KOPT-K1 (cell line): Measurements from ENCODE around the gene LRIG1.

Experiments used
- H3K27ac ChIP-seq: fragments of 200-600 bp; sonication (generic); 2 replicates; pipeline ENCODE4 v1.5.1; 2016; ENCODE audit warnings: antibody characterized with exemption, mild to moderate bottlenecking, low read depth, low read length; ENCODE audit not compliant: poor library complexity, severe bottlenecking
- H3K36me3 ChIP-seq: fragments of 200-600 bp; sonication (generic); 2 replicates; pipeline ENCODE4 v1.5.1; 2017; ENCODE audit warnings: antibody characterized with exemption, mild to moderate bottlenecking, low read length, moderate library complexity; ENCODE audit not compliant: insufficient read depth
- H3K9me3 ChIP-seq: fragments of 200-600 bp; sonication (generic); 2 replicates; pipeline ENCODE4 v1.5.1; 2017; ENCODE audit warnings: antibody characterized with exemption, low read length, mild to moderate bottlenecking; ENCODE audit not compliant: insufficient read depth, poor library complexity, severe bottlenecking

Gene LRIG1

DNA sequence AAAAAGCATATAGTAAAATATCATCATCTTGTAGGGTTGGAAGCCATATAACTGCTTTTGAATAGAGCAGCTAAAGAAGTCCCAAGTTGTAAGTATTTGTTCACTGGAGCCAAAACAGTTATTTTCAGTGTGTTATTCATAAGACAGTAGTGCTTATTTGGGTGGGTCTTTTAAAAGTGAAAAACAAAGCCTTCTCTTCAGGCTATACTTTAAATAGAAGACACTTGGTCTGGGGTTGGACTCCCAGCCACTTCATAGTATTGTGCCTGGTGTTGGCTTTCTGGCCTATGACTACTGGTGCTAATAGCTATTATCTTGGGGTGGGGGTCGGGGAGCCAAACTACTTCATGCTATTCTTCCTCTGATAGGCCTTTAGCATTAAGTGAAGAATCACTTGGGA lies 144.8 kb downstream of the LRIG1 start:
- Histone ChIP-seq H3K9me3 (no peaks in the 10 kb centered on the region), H3K27ac (no peak overlapping the region), H3K36me3 (no peaks in the 10 kb centered on the region)

DNA sequence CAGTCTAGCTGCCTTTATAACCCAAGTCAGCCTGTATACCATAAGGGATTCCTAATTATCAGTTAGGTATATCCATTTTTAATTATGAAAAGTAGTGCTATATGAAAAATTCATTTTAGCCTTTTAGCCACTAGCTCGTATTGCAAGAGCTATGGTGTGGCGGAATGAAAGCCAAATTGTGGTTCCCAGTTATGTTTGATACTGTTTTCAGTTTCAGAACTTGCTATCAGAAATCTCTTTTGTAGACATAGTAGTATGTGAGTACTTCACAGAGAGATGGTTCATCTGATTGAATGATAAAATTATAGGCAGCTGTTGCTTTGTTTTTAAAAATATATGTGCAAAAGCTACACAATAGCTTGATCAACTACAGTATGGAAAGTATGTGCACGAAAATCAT lies 145.4 kb downstream of the LRIG1 start:
- no peaks in the 10 kb centered on the region for H3K9me3 ChIP-seq
- no peak overlapping the region for H3K27ac ChIP-seq
- no peaks in the 10 kb centered on the region for H3K36me3 ChIP-seq

DNA sequence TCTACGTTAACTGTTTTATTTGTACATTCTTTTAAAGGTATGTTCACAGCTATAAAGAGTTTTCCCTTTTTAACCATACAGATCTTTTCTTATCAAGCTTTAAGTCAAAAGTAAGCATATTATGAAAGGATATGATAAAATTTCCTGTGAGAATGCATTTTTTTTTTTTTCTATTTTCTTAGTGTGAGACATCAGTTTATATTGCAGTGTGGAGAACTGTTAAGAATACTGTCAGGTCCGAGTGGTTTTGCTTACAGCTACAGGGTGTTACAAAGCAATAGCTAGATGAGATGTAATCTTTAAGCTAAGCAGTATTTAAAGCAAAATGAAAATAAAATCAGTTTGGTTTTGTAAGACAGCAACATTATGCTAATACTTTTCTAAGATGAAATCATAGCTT lies 146.8 kb downstream of the LRIG1 start:
- H3K9me3 ChIP-seq: no peaks in the 10 kb centered on the region
- H3K36me3 ChIP-seq: no peaks in the 10 kb centered on the region
- no peak overlapping the region for H3K27ac ChIP-seq

DNA sequence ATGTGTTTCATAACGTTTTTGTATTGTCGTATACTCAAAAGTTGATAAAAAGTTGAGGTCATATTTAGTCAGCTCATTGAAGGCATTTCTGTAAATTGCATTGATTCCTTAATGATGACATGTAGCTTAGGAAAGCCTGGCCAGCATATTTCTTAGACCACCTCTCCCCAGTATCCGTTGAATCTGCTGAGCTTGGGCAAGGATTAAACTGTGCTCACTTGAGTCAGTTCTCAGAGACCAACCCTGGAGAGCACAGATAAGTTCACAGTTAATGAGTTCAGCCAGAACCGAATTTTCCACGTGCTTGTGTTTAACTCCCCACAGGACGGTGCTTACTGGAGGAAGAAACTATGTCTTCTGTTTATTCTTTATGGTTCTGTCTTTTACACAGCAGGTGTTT lies 147.3 kb downstream of the LRIG1 start:
- no peaks in the 10 kb centered on the region for H3K36me3 ChIP-seq
- H3K27ac ChIP-seq: no peak overlapping the region
- no peaks in the 10 kb centered on the region for H3K9me3 ChIP-seq

DNA sequence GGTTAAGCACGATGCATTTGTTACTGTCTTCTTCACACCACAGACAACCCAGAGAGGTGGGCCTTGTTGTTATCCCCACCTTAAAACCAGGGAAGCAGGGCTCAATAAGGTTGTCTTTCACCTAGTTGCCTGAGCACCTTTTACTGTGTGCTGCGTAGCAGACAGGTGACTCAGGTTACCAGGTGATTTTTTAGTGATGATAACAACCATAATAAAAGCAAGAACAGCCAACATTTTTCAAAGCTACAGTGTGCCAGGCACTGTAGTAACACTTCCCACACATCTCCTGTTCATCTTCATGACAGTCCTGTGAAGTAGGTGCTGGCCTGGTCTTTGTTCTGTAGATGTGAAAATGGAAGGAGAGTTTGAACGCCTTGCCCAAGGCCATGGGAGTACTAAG lies 147.8 kb downstream of the LRIG1 start:
- Histone ChIP-seq H3K36me3 (0 out of 2 replicates have a peak, but pooled peaks cover 1% of the 10 kb centered on the region), H3K9me3 (no peaks in the 10 kb centered on the region), H3K27ac (no peak overlapping the region)

DNA sequence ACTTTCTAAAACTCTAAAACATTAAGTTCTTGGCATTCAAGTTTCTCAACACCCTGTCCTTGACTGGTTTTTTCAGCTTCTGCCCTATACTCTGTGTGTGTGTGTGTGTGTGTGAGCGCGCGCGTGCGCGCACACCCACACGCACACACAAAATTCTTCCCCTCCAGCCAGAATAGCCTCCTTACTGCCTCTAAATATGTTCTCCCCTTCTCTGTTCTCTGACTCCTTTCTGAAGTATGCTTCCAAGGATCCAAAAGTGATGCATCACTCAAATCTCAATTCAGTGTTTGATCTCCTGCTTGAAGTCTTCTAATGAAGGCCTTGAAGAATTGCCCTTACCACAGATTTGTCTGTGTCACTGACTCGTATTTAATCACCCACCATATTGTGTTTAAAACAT lies 150.2 kb downstream of the LRIG1 start:
- Histone ChIP-seq H3K27ac (no peak overlapping the region), H3K36me3 (peaks cover 5% of the 10 kb centered on the region; the same call in 1 of the 2 replicates), H3K9me3 (peaks cover 7% of the 10 kb centered on the region)

DNA sequence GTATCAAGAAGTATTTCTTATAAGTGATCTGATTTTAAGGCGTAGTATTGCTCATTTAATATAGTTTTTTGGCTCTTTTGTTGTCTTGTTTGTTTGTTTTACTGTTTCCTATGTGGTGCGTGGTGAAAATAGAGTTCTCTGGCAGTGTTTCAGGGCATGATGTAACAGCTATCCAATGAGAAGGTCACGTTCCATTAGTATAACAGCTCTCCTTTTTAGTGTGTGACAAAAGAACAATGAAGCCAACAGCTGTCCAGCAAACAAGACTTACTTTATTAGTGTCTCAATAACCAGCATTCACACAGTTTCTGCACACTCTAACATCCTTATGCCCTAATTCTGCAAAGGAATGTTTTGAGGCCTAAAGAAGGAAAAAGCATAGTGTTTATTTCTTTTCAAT lies 152.1 kb downstream of the LRIG1 start:
- H3K36me3 ChIP-seq: peaks cover 5% of the 10 kb centered on the region; the same call in 1 of the 2 replicates
- H3K9me3 ChIP-seq: peaks cover 7% of the 10 kb centered on the region
- no peak overlapping the region for H3K27ac ChIP-seq

DNA sequence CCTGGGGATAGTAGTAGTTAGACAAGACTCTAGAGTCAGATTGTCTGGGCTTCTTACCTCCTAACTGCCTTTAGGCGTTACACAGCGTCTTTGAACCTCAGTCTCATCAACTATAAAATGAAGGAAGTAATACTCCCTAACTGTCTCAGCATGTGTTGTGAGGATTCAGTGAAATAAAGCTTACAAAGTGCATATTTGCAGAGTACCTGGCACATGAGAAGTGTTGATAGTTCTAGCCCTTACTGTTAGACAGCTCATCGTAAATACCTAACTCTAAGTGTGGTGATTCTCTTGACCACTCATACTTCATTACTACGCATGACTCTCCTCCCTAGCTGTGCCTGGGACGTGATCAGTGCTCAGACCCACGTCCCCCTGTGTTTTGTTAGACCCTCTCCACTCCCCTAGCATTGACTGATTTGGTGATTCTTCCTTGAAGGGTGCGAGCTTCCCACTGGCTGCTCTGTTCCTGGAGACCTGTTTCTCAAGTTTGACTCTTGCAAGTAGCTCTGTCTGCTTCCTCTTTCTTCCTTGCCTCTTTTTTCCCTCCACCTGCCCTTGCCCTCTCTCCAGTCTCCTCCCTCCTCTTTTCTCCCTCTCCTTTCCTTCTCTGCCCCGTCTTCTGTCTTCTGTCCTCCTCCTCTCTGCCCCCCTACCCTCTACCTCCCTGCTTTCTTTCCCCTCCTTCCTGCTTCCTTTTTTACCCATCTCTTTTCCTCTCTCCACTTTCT lies 155.8 kb downstream of the LRIG1 start:
- peaks cover 7% of the 10 kb centered on the region for H3K9me3 ChIP-seq
- H3K36me3 ChIP-seq: peaks cover 5% of the 10 kb centered on the region; the same call in 1 of the 2 replicates
- H3K27ac ChIP-seq: no peak overlapping the region

DNA sequence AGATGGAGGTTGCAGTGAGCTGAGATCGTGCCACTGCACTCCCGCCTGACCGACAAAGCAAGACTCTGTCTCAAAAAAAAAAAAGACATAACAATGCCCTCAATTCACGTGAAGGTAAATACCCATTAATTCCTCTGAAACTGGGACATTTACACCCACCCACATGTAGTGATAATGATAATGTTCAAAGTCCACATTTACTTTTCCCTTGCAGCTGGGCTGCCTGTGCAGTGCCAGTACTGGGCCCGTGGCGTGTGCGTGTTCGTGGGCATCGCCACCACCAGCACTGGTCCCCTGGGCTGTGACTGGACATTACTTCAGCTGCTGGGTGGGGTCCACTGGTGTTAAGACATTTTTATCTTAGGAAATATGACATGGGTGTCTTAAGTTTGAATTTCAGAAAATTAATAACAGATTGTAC lies 156.4 kb downstream of the LRIG1 start:
- peaks cover 5% of the 10 kb centered on the region; the same call in 1 of the 2 replicates for H3K36me3 ChIP-seq
- peaks cover 7% of the 10 kb centered on the region for H3K9me3 ChIP-seq
- H3K27ac ChIP-seq: no peak overlapping the region

DNA sequence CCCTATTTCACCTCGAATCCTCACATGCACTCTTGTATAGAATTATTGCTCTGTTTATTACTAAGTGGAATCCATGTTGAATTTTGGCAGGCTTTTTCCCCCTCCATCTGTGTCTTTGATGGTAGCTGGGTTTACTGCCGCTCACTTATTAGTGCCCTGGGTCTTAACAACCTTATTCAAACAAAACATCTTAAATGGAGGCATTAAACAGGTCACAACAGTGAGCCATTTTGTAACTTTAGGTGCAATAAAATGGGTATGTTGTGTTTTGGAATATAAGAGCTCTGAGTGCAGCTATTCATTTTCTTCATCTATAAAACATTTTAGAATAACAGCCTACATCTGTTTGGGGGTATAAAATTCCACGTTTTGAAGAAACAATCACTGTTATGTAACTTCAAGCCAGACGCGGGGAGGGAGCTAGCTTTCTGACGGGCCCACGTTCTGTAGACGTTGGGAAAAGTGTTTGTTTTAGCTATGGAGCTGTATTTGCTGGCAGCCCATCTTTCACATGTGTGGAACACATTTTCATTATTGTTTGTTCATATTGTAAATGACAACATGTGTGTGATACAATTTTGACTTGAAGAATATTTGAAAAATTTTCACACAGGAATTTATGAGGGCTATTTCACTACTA lies 158.0 kb downstream of the LRIG1 start:
- no peak overlapping the region for H3K27ac ChIP-seq
- H3K36me3 ChIP-seq: peaks cover 2% of the 10 kb centered on the region; the same call in 1 of the 2 replicates
- peaks cover 7% of the 10 kb centered on the region for H3K9me3 ChIP-seq

DNA sequence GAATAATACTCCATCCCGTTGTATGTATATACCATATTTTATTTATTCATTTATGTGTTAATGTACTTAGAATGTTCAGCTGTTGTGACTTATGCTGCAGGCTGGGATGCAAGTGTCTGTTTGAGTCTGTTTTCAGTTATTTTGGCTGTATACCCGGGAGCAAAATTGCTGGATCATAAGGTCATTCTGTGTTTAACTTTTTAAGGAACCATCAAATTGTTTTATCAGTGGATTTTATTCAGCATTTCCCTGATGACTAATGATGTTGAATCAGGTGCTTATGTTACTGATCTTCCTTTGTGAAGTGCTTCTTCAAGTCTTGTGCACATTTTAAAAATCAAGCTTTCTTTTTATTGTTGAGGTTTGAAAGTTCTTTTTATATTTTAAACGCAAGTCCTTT lies 161.9 kb downstream of the LRIG1 start:
- Histone ChIP-seq H3K27ac (no peak overlapping the region), H3K36me3 (no peaks in the 10 kb centered on the region), H3K9me3 (no peaks in the 10 kb centered on the region)

DNA sequence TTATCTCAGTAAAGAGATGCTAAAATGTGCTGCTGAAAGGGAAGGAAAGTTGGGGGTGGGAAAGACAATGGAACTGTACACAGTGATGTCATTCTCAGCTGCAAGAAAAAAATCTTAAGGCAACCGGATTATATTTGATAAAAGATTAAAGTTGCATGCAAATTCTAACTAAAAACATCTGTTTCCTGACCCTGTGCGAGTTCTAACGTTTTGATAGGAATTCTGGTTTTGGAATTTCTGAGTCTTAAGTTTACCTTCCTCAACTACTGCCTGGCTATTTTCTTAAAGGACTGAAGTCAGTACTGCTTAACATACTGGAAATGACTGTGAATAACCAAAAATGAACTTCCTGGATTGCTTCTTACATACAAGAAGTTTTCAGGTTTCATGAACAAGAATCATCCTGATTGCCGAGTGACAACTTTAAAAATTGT lies 164.5 kb downstream of the LRIG1 start:
- H3K9me3 ChIP-seq: no peaks in the 10 kb centered on the region
- no peaks in the 10 kb centered on the region for H3K36me3 ChIP-seq
- no peak overlapping the region for H3K27ac ChIP-seq

DNA sequence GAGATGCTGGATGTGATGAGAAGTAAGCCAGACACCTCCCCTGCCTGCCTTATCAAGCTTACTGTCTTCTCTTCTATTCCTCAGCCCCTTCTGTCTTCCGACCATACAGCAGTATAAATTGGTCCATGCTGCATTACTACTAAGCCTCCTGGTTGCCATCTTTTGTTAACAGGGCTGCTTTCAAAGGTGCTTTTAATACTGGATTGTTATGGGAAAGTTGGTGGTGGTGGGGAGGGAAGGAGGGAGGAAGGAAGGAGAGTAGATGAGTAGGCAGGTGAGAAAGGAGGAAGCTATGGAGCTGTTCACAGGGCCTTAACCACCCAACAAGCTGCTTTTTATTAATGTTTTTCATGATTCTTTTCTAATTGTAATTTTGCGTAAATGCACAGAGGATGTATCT lies 165.2 kb downstream of the LRIG1 start:
- no peak overlapping the region for H3K27ac ChIP-seq

More for the DNA sequence above, 165.2 kb downstream of the LRIG1 start:
- H3K9me3 ChIP-seq: no peaks in the 10 kb centered on the region
- no peaks in the 10 kb centered on the region for H3K36me3 ChIP-seq
